Ovary (tissue), 3 donors: ENCODE measurements around the gene LEAP2.

ENCODE experiments used
- CTCF ChIP-seq, 3 donors: fragments of 450-650 bp in 2 of 3; fragments of 200-600 bp in 1 of 3; IDR thresholded peaks; one replicate each; pipeline versions ENCODE4 v1.5.1 to v1.8.0; 2016 to 2022; ENCODE audit warnings: antibody characterized with exemption in 3 of 3, mild to moderate bottlenecking in 1 of 3
- EP300 ChIP-seq: sonication (generic); formaldehyde crosslinking; IDR thresholded peaks from one replicate; pipeline ENCODE4 v1.6.1; 2017; ENCODE audit warnings: antibody characterized with exemption
- donor health status: DM: no; HTN: no; CAD: no.

GRCh38 chr5:132832612-132833011 lies 40.9 kb upstream of the LEAP2 start:
- no peak for TF ChIP-seq CTCF (IDR thresholded peaks at IDR 0.05)
- no peak for TF ChIP-seq EP300
